Thymus (tissue), 11 donors: ENCODE measurements around the gene ITPA. TPM values are rescaled to one million over a fixed set of nuclear protein-coding genes. Genes with fewer than 3 reads are reported as not detected.

Experiments
- DNase-seq, 9 donors: peaks; one replicate each; pipeline ENCODE4 v3.0.0-alpha.2; 2013; ENCODE audit warnings: low spot score in 9 of 9, low read depth in 6 of 9, missing footprints in 1 of 9
- H3K27ac ChIP-seq, 2 donors: one replicate each; pipeline ENCODE4 v1.5.1; 2013; ENCODE audit warnings: control low read depth in 1 of 2, low read depth in 1 of 2, low read length in 1 of 2, mild to moderate bottlenecking in 1 of 2, moderate library complexity in 1 of 2
- H3K27me3 ChIP-seq, 2 donors: one replicate each; pipeline ENCODE4 v1.5.1; 2013; ENCODE audit warnings: low read length in 1 of 2; ENCODE audit not compliant: control insufficient read depth in 2 of 2, insufficient read depth in 1 of 2
- H3K36me3 ChIP-seq, 2 donors: one replicate each; pipeline ENCODE4 v1.5.1; 2013; ENCODE audit warnings: low read length in 1 of 2, mild to moderate bottlenecking in 1 of 2, moderate library complexity in 1 of 2; ENCODE audit not compliant: control insufficient read depth in 2 of 2, insufficient read depth in 2 of 2
- H3K4me1 ChIP-seq, 2 donors: one replicate each; pipeline ENCODE4 v1.5.1; 2013; ENCODE audit warnings: low read length in 2 of 2; ENCODE audit not compliant: control insufficient read depth in 2 of 2, insufficient read depth in 2 of 2
- H3K4me3 ChIP-seq, 2 donors: one replicate each; pipeline ENCODE4 v1.5.1; 2013; ENCODE audit warnings: low read length in 2 of 2, control low read depth in 1 of 2, mild to moderate bottlenecking in 1 of 2
- H3K9me3 ChIP-seq, 2 donors: one replicate each; pipeline ENCODE4 v1.5.1; 2013; ENCODE audit warnings: low read length in 1 of 2, mild to moderate bottlenecking in 1 of 2; ENCODE audit not compliant: control insufficient read depth in 2 of 2, insufficient read depth in 1 of 2
- WGBS: extraction: QIAGEN DNeasy Blood & Tissue Kit; methylation state at CpG from one replicate; pipeline ENCODE4 v1.1.7; 2013; 5-methylcytosine and 5-hydroxymethylcytosine counted together
- polyA plus RNA-seq: library from polyadenylated mRNA; stranded (reverse); fragments of 200-250 nt; gene quantifications from one replicate; pipeline ENCODE4 v1.2.3, GENCODE V29; 2013
- total RNA-seq: library from RNA; stranded (reverse); fragments of 120-200 nt; gene quantifications from one replicate; pipeline ENCODE4 v1.2.4, GENCODE V29; 2013
- donor health status: healthy.

The ITPA gene
- total and polyA plus RNA-seq, 2 donors, result 46.0 to 141 TPM

- WGBS, result 97% methylated on average over 1 of the region's 1 CpG
- H3K27me3 ChIP-seq, result peaks cover 40 to 85% of the 10 kb centered on the region in 2 donors
- no peak for DNase-seq
Measured at GRCh38 chr20:3246682-3247081, 37.4 kb downstream of the ITPA start.

GRCh38 chr20:3247638-3248037 lies 38.3 kb downstream of the ITPA start:
- DNase-seq, result no peak
- peaks cover 0 to 8% of the 10 kb centered on the region in 2 donors for H3K36me3 ChIP-seq
- H3K27me3 ChIP-seq, result peaks cover 31 to 77% of the 10 kb centered on the region in 2 donors
- H3K4me1 ChIP-seq, result peaks cover 3 to 12% of the 10 kb centered on the region in 2 donors
- H3K9me3 ChIP-seq, result peaks cover 0 to 10% of the 10 kb centered on the region in 2 donors
- H3K27ac ChIP-seq, result no peak overlapping the region
- no peak overlapping the region for H3K4me3 ChIP-seq
- WGBS, result 80% methylated on average over 4 of the region's 4 CpGs

More at GRCh38 chr20:3246682-3247081, 37.4 kb downstream of the ITPA start:
- Histone ChIP-seq H3K4me1 (peaks cover 3 to 12% of the 10 kb centered on the region in 2 donors), H3K36me3 (no peaks in the 10 kb centered on the region), H3K27ac (no peak overlapping the region), H3K4me3 (no peak overlapping the region), H3K9me3 (peaks cover 0 to 10% of the 10 kb centered on the region in 2 donors)

DNA sequence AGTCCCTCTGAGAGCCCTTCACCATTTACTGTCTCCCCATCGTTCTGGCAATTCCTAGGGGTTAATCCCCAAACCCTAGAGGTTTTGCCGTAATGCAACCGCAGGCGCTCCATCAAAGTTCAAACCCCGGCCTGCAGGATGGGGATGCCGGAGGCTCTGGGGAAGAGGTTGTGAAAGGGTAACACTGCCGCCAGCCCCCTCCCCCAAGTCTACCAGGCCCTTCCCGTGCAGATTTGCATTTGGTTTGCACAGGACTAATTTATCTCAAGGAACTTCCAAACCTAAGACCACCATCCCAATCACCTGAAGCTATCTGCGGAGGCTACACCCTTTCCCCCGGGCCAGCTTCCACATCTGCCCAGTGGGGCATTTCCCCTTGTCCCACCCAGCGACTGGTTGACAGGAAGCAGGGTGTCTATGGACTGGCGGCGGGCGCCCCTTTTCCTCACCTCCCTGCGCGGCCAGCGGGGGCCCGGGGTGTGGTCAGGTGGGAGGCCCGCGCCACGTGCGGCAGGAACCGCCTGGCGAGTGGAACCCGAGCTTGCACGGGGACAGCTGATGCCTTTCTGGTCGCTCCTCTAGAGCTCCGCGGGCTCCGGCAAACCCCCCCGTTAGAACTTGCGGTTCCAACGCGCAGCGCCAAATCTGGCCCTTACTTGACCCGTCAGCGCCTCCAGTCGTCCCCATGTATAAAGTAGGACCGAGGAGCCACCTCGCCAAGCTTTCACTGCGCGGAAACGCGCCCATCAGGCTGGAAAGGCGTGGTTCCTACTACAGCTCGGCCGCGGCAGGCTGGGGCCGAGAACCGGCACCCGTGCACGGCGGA lies 39.1 kb downstream of the ITPA start:
- WGBS, result 7% methylated on average over 53 of the region's 53 CpGs
- Histone ChIP-seq H3K36me3 (peaks cover 0 to 8% of the 10 kb centered on the region in 2 donors), H3K4me1 (peaks cover 3 to 12% of the 10 kb centered on the region in 2 donors), H3K4me3 (no peak overlapping the region), H3K27me3 (peaks cover 31 to 70% of the 10 kb centered on the region in 2 donors), H3K27ac (no peak overlapping the region), H3K9me3 (peaks cover 0 to 10% of the 10 kb centered on the region in 2 donors)
- no peak for DNase-seq

- no peak overlapping the region for H3K4me3 ChIP-seq
- 12% methylated on average over 18 of the region's 18 CpGs for WGBS
Measured at GRCh38 chr20:3248993-3249347, 39.7 kb downstream of the ITPA start.

DNA sequence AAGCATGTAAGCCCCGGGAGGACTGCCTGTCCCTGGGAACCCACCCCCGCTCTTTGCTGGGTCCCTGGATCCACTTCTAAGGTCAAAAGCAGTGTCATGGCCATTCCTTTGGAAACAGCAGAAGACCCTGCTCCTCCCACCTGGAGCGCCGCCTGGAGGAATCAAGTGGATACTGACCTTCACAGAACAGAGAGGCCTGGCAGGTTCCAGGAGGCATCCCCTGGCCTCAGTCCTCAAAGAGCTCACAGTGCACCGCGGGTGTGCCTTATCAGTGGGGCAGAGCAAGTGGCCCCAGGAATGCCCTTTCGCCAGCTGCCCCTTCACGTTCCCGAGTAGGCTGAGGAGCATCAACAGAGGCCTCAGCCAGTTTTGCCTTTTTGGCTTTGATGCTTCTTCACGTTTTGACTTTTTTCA lies 40.8 kb downstream of the ITPA start:
- Histone ChIP-seq H3K27ac (no peak overlapping the region), H3K4me3 (no peak overlapping the region), H3K36me3 (peaks cover 5 to 12% of the 10 kb centered on the region in 2 donors), H3K4me1 (peaks cover 3 to 12% of the 10 kb centered on the region in 2 donors), H3K9me3 (peaks cover 0 to 10% of the 10 kb centered on the region in 2 donors), H3K27me3 (peaks cover 27 to 53% of the 10 kb centered on the region in 2 donors)
- 90% methylated on average over 10 of the region's 10 CpGs for WGBS
- no peak for DNase-seq

More at GRCh38 chr20:3248993-3249347, 39.7 kb downstream of the ITPA start:
- DNase-seq, result no peak
- H3K27me3 ChIP-seq, result peaks cover 27 to 64% of the 10 kb centered on the region in 2 donors
- H3K36me3 ChIP-seq, result peaks cover 0 to 8% of the 10 kb centered on the region in 2 donors
- H3K27ac ChIP-seq, result no peak overlapping the region
- H3K4me1 ChIP-seq, result peaks cover 3 to 12% of the 10 kb centered on the region in 2 donors
- H3K9me3 ChIP-seq, result peaks cover 0 to 10% of the 10 kb centered on the region in 2 donors

GRCh38 chr20:3251806-3252205 lies 42.5 kb downstream of the ITPA start:
- 91% methylated on average over 8 of the region's 8 CpGs for WGBS
- Histone ChIP-seq H3K4me1 (peaks cover 3 to 12% of the 10 kb centered on the region in 2 donors), H3K36me3 (peaks cover 5 to 18% of the 10 kb centered on the region in 2 donors), H3K27ac (no peak overlapping the region), H3K27me3 (peaks cover 27 to 42% of the 10 kb centered on the region in 2 donors), H3K9me3 (peaks cover 0 to 10% of the 10 kb centered on the region in 2 donors), H3K4me3 (no peak overlapping the region)
- no peak for DNase-seq

DNA sequence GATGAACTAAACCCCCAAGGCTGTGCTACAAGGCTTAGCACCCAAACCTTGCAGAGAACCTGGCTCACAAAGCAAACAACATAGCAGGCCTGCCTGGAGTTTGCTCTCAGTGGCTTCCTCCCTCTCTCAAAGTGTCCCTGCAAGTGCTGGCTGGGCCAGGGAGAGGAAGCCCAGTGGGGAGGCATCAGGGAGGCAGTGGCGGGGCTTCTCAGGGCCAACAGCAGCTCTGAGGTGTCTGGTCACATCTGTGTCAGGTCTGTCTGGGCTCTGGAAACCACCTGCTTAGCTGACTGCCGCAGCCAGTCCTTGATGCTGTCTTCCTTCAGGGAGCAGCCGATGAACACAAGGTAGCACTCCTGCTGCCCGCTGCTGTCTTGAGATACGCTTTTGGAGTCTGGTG lies 46.4 kb downstream of the ITPA start:
- H3K36me3 ChIP-seq, result peaks cover 8 to 18% of the 10 kb centered on the region in 2 donors
- H3K27me3 ChIP-seq, result peaks cover 0 to 4% of the 10 kb centered on the region in 2 donors
- no peak for DNase-seq
- no peaks in the 10 kb centered on the region for H3K4me1 ChIP-seq
- H3K9me3 ChIP-seq, result no peaks in the 10 kb centered on the region
- no peak overlapping the region for H3K4me3 ChIP-seq
- 98% methylated on average over 5 of the region's 5 CpGs for WGBS
- H3K27ac ChIP-seq, result no peak overlapping the region

DNA sequence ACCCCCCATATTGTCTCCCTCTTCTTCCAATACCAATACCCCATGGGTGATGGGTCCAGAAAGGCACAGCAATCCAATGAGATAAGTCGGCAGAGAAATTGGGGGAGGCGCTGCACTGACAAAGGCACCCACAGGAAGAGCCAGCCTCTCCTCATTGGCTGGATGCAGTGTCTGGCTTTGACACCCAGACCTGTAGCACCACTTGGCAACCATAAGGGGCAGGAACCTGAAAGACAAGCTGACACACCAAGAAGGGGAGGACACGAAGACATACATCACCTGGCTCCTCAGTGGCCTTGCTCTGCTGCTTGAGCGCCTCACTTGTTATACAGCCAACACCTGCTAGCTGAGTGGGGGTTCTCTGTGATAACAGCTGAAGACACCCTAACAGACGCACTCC lies 49.1 kb downstream of the ITPA start:
- no peak for DNase-seq
- Histone ChIP-seq H3K9me3 (no peaks in the 10 kb centered on the region), H3K27me3 (no peaks in the 10 kb centered on the region), H3K4me1 (no peaks in the 10 kb centered on the region), H3K27ac (no peak overlapping the region), H3K36me3 (peaks cover 8 to 9% of the 10 kb centered on the region in 2 donors), H3K4me3 (no peak overlapping the region)
- over 99% methylated on average over 5 of the region's 5 CpGs for WGBS

GRCh38 chr20:3262566-3262965 lies 53.3 kb downstream of the ITPA start:
- peaks cover 0 to 3% of the 10 kb centered on the region in 2 donors for H3K36me3 ChIP-seq
- no peaks in the 10 kb centered on the region for H3K9me3 ChIP-seq
- H3K4me3 ChIP-seq, result no peak overlapping the region
- no peak overlapping the region for H3K27ac ChIP-seq
- H3K27me3 ChIP-seq, result no peaks in the 10 kb centered on the region
- DNase-seq, result no peak
- H3K4me1 ChIP-seq, result no peaks in the 10 kb centered on the region
